Fibroblast of the aortic adventitia (primary cell): ENCODE measurements around the gene PRSS3. TPM values are rescaled to one million over a fixed set of nuclear protein-coding genes. Genes with fewer than 3 reads are reported as not detected.
"Not testable (repeated sequence)": the region's sequence is repeated elsewhere in the genome, so short reads cannot be mapped to it uniquely, and the experiment has no call there.

Experiments
- DNase-seq: peaks from one replicate; pipeline ENCODE4 v3.0.0-alpha.2; 2010; ENCODE audit warnings: low read depth
- H3K4me3 ChIP-seq: 2 replicates; pipeline ENCODE4 v1.5.1; 2011; ENCODE audit warnings: low read depth, mild to moderate bottlenecking, control low read depth, low read length, moderate library complexity
- total RNA-seq: library from RNA; depleted of rRNA; stranded (reverse); fragments of >200 nt; gene quantifications from 2 replicates; pipeline ENCODE4 v1.2.3, GENCODE V29; 2012; ENCODE audit warnings: low replicate concordance
- TF ChIP-seq, protein P1 (sequence below): IDR thresholded peaks from 2 replicates; pipeline ENCODE4 v1.5.1; 2011; ENCODE audit warnings: mild to moderate bottlenecking, low read length, control low read depth, inconsistent platforms; ENCODE audit not compliant: insufficient read depth

The PRSS3 gene
- total RNA-seq, 1 donor, result 145 TPM

GRCh38 chr9:33818847-33819500 is 23.6 kb downstream of the PRSS3 start:
- DNase-seq, result peak; percentile 63
- TF ChIP-seq, protein P1, sequence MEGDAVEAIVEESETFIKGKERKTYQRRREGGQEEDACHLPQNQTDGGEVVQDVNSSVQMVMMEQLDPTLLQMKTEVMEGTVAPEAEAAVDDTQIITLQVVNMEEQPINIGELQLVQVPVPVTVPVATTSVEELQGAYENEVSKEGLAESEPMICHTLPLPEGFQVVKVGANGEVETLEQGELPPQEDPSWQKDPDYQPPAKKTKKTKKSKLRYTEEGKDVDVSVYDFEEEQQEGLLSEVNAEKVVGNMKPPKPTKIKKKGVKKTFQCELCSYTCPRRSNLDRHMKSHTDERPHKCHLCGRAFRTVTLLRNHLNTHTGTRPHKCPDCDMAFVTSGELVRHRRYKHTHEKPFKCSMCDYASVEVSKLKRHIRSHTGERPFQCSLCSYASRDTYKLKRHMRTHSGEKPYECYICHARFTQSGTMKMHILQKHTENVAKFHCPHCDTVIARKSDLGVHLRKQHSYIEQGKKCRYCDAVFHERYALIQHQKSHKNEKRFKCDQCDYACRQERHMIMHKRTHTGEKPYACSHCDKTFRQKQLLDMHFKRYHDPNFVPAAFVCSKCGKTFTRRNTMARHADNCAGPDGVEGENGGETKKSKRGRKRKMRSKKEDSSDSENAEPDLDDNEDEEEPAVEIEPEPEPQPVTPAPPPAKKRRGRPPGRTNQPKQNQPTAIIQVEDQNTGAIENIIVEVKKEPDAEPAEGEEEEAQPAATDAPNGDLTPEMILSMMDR, result no peak
- H3K4me3 ChIP-seq, result peak overlapping the region; percentile 90

- H3K4me3 ChIP-seq, result no peak overlapping the region
- DNase-seq, result no peak
- TF ChIP-seq, protein P1, result no peak
Measured at GRCh38 chr9:33820231-33820745, 24.9 kb downstream of the PRSS3 start.

DNA sequence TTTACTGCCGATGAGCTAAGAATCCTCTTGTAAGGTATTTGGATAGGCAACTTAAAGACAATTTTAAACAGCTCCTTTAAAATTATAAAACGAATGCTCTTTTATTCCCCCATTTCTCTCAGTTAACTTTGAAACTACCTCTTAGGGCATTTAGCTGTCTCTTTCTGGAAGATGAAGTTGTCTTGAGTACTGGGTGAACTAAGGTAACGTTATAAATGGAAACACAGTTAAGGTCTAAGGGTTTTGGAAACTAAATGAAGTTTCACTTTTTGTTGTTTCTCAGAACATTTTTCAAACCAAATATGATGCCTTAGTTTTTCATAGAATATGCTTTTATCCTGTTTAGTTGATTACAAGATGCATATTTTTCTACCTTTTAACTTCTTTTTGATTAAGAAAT is 28.4 kb downstream of the PRSS3 start:
- H3K4me3 ChIP-seq, result no peak overlapping the region
- DNase-seq, result no peak
- TF ChIP-seq, protein P1, result no peak

DNA sequence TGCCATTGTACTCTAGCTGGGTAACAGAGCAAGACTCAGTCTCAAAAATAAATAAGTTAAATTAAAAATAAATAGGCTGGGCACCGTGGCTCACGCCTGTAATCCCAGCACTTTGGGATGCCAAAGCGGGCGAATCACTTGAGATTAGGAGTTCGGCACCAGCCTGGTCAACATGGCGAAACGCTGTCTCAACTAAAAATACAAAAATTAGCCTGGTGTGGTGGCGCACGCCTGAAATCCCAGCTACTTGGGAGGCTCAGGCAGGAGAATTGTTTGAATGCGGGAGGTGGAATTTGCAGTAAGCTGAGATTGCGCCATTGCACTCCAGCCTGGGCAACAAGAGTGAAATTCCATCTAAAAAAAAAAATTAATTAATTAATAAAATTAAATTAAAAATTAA is 31.9 kb downstream of the PRSS3 start:
- not testable (repeated sequence) for H3K4me3 ChIP-seq, DNase-seq

- not testable (repeated sequence) for H3K4me3 ChIP-seq, DNase-seq
Measured at GRCh38 chr9:33829641-33830230, 34.4 kb downstream of the PRSS3 start.

DNA sequence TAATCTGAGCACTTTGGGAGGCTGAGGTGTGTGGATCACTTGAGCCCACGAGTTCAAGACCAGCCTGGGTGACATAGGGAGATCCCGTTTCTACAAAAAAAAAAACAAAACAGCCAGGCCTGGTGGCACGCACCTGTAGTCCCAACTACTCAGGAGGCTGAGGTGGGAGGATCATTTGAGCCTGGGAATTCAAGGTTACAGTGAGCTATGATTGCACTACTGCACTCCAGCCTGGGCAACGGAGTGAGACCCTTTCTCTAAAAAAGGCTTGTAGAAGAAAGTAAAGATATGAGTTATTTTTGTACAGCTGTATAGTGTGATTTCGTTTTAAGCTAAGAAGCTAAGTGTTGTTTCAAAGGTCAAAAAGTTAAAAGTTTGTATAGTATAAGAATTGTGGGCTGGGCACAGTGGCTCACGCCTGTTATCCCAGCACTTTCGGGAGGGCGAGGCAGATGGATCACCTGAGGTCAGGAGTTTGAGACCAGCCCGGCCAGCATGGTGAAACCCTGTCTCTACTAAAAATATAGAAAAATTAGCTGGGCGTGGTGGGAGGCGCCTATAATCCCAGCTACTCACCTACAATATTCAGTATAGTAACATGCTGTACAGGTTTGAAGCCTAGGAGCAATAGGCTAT is 40.4 kb downstream of the PRSS3 start:
- TF ChIP-seq, protein P1, result no peak
- no peak for DNase-seq
- H3K4me3 ChIP-seq, result no peak overlapping the region

DNA sequence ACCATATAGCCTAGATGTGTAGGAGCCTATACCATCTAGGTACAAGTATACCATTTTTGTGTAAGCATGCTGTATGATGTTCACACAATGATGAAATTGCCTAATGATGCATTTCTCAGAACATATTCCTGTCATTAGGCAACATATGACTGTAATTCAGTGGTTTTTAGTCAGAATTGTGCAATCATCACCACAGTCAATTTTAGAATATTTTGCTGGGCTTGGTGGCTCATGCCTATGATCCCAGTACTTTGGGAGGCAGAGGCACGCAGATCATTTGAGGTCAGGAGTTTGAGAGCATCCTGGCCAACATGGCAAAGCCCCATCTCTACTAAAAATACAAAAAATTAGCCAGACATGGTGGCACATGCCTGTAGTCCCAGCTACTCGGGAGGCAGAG is 40.9 kb downstream of the PRSS3 start:
- H3K4me3 ChIP-seq, result not testable (repeated sequence)
- peak; percentile 94 for DNase-seq

GRCh38 chr9:33837138-33837537 is 41.8 kb downstream of the PRSS3 start:
- H3K4me3 ChIP-seq, result no peak overlapping the region
- DNase-seq, result no peak
- TF ChIP-seq, protein P1, result no peak
